Keratinocyte (primary cell): Measurements from ENCODE around the gene TGFB1I1.

Source experiments
- CTCF ChIP-seq, 3 experiments: IDR thresholded peaks in 1 of 3; conservative IDR thresholded peaks in 1 of 3; optimal IDR thresholded peaks in 1 of 3; 2 replicates in 2 of 3; 3 replicates in 1 of 3; pipeline versions ENCODE3 to v1.5.1; 2011; ENCODE audit warnings: low read length in 3 of 3, mild to moderate bottlenecking in 3 of 3, moderate library complexity in 2 of 3, control low read depth in 1 of 3, inconsistent platforms in 1 of 3; ENCODE audit not compliant: insufficient read depth in 2 of 3; ENCODE audit errors: extremely low read depth in 1 of 3
- EZH2 ChIP-seq: IDR thresholded peaks from one replicate; pipeline ENCODE4 v1.6.1; 2012; ENCODE audit warnings: inconsistent platforms, mild to moderate bottlenecking, low read length, moderate library complexity

- TF ChIP-seq EZH2 (no peak), CTCF (optimal IDR thresholded peaks at IDR 0.05 in 1 of 3, IDR thresholded peaks at IDR 0.05 in 1 of 3, conservative IDR thresholded peaks at IDR 0.05 in 1 of 3; ENCODE audit: extremely low read depth in 1 of 3, insufficient read depth in 2 of 3, low read length in 3 of 3) (no peak)
These were observed 30.0 kb downstream of the TGFB1I1 start for GRCh38 chr16:31501966-31502348.
